Tibial nerve (tissue), 3 donors: ENCODE data around the gene USP16.

Experiments
- POLR2A ChIP-seq, 2 donors: fragments of 450-650 bp; IDR thresholded peaks; one replicate each; pipeline ENCODE4 v1.6.1; 2017; ENCODE audit warnings: antibody characterized with exemption in 2 of 2, mild to moderate bottlenecking in 2 of 2, moderate library complexity in 2 of 2
- TF ChIP-seq, protein P1 (sequence below), 5 experiments: fragments of 200-600 bp in 3 of 5; fragments of 450-650 bp in 2 of 5; sonication (generic) in 3 of 5; IDR thresholded peaks; one replicate each; pipeline ENCODE4 v1.5.1; 2016 to 2019; ENCODE audit warnings: antibody characterized with exemption in 5 of 5, mild to moderate bottlenecking in 3 of 5, moderate library complexity in 2 of 5

GRCh38 chr21:29072873-29073221, 48.4 kb downstream of the USP16 start:
- TF ChIP-seq, protein P1, sequence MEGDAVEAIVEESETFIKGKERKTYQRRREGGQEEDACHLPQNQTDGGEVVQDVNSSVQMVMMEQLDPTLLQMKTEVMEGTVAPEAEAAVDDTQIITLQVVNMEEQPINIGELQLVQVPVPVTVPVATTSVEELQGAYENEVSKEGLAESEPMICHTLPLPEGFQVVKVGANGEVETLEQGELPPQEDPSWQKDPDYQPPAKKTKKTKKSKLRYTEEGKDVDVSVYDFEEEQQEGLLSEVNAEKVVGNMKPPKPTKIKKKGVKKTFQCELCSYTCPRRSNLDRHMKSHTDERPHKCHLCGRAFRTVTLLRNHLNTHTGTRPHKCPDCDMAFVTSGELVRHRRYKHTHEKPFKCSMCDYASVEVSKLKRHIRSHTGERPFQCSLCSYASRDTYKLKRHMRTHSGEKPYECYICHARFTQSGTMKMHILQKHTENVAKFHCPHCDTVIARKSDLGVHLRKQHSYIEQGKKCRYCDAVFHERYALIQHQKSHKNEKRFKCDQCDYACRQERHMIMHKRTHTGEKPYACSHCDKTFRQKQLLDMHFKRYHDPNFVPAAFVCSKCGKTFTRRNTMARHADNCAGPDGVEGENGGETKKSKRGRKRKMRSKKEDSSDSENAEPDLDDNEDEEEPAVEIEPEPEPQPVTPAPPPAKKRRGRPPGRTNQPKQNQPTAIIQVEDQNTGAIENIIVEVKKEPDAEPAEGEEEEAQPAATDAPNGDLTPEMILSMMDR (IDR thresholded peaks at IDR 0.05): no peak
- no peak for TF ChIP-seq POLR2A (IDR thresholded peaks at IDR 0.05)
